A172 (cell line): ENCODE measurements around the gene ALDH1A3. TPM values are rescaled to one million over a fixed set of nuclear protein-coding genes. Genes with fewer than 3 reads are reported as not detected.

Source experiments
- DNase-seq: peaks from one replicate; pipeline ENCODE4 v3.0.0-alpha.2; 2015; ENCODE audit warnings: low spot score
- total RNA-seq: library from RNA; depleted of rRNA; stranded (reverse); fragments of >200 nt; shearing (Covaris generic); gene quantifications from 2 replicates; pipeline ENCODE4 v1.2.3, GENCODE V29; 2014; rRNA removed

ALDH1A3 gene
- total RNA-seq, 1 experiment from 2014 or later: 17.6 TPM

GRCh38 chr15:100951965-100952364 lies 72.3 kb downstream of the ALDH1A3 start:
- no peak for DNase-seq

DNA sequence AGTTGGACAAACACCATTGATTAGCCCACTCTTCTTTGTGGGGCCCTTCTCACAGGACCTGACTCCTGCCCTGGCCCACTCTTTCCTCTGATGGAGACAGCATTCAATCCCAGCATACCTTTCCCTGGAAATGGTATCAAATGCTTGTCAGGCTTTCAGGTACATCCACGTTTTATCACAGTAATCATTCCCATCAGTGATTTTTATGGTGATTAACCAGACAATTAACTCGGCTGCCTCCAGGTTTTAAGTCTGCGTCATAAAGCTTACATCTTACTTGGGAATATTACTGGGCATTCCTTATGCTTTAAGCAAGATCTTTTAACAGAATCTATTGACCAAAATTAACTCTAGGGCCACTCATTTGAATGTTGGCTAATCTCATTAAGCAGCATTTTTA lies 72.9 kb downstream of the ALDH1A3 start:
- no peak for DNase-seq

DNA sequence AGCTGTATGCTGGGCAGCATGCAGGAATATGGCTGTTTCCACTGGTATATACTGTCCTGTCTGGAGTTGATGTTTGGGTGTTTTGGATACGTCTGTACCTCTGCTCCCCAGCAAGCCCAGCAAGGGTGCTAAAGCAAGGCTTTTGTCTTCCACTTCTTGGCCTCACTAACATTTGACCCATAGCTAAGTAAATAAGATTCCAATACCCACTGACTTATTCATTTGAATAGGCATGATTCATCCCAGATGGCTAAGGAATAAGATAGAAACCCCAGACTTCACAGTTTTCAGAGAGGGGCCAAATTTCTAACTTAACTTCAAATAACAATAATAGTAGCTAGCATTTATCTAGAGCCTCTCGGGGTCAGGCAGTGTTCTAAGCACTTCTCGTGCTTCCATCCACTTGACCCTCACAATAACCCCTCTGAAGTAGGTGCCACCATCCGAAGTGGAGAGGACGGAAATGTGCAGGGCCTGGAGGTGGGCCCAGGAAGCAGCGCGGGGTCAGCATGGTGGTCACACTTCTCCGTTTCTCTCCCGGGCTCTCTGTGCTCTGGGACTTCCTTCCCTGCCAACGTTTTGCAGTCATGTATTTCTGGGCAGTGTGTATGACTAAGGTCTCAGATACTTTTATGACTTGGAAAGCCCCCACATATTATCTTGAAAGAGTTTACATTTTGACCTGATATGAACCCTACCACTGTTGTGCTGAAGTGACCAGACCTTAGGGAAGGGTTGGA lies 78.9 kb downstream of the ALDH1A3 start:
- DNase-seq: peak; percentile 86

DNA sequence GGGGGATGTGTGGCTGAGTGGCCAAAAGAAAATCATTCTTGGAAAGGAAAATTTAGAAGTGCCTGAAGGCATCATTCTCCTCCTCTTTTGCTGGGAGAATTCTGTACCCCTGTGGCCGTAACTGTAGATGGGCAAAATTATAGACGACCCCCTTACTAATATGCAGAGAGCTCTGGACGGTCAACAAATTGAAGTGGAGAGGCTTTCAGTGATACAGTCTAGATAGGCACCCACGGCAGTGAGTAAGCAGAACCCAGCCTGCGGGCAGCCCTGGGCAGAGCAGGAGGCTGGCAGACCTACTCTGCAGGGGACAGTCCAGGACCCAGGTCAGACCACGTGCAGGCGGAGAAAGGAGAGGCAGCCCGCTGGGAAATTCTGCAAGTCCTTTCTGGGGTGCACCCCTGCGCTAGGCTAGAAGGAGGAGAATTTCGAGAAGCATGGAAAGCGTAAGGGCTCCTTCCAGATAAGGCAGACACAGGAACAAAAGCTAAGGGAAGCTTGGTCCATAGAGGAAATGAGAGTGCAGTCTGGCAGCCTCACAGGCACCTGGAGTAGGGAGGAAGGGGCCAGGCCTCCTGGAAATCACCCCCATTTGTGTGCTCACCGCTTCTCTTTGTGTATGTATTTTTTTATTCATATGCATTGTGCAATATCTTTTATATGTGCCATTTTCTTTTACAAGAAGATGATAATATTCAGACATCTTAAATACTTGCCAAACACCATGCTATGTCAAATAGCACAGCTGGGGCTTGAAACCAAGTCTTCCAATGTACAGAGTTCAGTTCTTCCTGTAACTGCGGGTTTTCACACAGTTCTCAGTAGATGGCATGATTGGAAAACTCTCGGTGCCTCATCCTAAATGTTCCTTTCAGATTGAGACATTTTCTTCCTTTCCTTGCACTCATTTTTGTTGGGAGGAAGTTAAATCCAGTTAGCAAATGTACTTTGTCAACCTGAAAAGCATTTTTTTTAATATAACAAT lies 79.7 kb downstream of the ALDH1A3 start:
- peak; percentile 54 for DNase-seq

Other genes with a start within 250 kb of the ALDH1A3 start
- 1.9 and 5.3 TPM in 2 replicates for gene LRRK1, start 39.5 kb downstream of the ALDH1A3 start, total RNA-seq